AG09319 (cell line): Measurements from ENCODE around the gene RYR2.
"Not testable (repeated sequence)": the region's sequence is repeated elsewhere in the genome, so short reads cannot be mapped to it uniquely, and the experiment has no call there.

Experiments used
- DNase-seq: peaks from one replicate; pipeline ENCODE4 v3.0.0-alpha.2; 2010; ENCODE audit warnings: low read depth; ENCODE audit errors: extremely low read depth
- CTCF ChIP-seq: IDR thresholded peaks from 2 replicates; pipeline ENCODE4 v1.5.1; 2011; ENCODE audit warnings: low read depth, mild to moderate bottlenecking, inconsistent platforms, low read length, moderate library complexity

RYR2 gene

DNA sequence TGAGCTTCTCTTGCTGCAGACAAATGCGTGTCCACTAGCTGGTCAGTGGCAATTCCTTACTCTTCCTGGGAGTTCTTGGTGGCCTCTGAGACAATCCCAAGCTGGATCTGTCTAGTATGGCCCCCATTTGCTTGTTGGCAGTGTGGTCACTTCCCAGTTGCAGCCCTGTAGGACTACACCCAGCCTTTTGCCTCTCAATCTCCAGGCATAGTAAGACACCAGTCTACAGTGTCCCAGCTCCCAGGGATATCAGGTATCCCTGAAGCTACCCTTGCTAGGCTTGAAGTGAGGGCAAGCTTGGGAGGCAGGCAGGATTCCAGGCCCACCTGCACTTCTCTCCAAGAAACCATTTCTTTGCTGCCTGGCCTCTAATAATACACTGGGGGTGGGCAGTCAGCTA lies 316.6 kb downstream of the RYR2 start:
- TF ChIP-seq CTCF, result no peak

GRCh38 chr1:237367758-237368157 lies 325.8 kb downstream of the RYR2 start:
- TF ChIP-seq CTCF, result no peak

More for the DNA sequence above, 316.6 kb downstream of the RYR2 start:
- DNase-seq, result no peak

GRCh38 chr1:237371477-237371876 lies 329.5 kb downstream of the RYR2 start:
- DNase-seq, result not testable (repeated sequence)

More at GRCh38 chr1:237367758-237368157, 325.8 kb downstream of the RYR2 start:
- no peak for DNase-seq

GRCh38 chr1:237383791-237384190 lies 341.8 kb downstream of the RYR2 start:
- no peak for TF ChIP-seq CTCF
- no peak for DNase-seq

- TF ChIP-seq CTCF, result no peak
- DNase-seq, result no peak
Measured at GRCh38 chr1:237384213-237384612, 342.2 kb downstream of the RYR2 start.

GRCh38 chr1:237386362-237387143 lies 344.6 kb downstream of the RYR2 start:
- no peak for DNase-seq
- TF ChIP-seq CTCF, result peak; percentile 60

GRCh38 chr1:237387144-237387505 lies 345.1 kb downstream of the RYR2 start:
- no peak for DNase-seq
- no peak for TF ChIP-seq CTCF

DNA sequence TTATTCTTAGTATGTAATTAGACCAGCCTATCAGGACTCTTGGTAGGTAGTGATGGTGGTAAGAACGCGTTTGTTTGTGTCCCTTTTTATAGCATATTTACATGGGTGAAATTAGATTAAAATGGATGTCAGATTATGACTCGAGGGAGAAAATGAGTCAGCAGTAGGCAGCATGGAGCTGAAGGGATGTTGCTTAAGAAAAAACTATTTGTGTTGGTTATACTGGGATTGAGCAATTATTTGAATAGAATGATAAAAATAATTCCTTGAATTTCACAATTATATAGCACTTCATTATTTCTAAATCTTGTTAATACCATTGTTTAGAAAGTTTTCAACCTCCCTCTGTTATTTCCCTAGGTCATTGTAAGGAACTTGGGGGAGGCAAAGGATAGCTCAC lies 348.8 kb downstream of the RYR2 start:
- TF ChIP-seq CTCF, result no peak
- no peak for DNase-seq
